Measurements from ENCODE around the gene NOSIP.

The NOSIP gene

DNA sequence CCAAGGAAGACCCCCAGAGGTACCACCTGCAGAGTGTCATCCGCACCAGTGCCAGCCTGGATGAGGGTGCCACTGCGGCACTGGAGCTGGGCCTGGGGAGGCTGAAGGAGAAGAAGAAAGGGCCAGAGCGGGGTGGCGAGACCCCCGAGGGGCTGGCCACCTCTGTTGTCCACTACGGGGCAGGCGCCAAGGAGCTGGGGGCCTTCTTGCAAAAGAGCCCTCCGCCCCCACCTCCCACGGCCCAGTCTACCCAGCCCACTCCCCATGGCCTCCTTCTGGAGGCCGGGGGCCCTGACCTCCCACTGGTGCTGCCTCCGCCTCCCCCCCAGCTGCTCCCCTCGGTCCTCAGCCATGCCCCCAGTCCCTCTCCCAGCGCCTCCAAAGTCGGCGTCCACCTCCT lies 16.1 kb upstream of the NOSIP start:
- no peak for DNase-seq
- intact Hi-C loops (cut with DNase I), result loop anchor here (10.0 kb wide), 1 partner anchor 68 kb away; the partner anchor contains the start of genes BCL2L12 and IRF3

DNA sequence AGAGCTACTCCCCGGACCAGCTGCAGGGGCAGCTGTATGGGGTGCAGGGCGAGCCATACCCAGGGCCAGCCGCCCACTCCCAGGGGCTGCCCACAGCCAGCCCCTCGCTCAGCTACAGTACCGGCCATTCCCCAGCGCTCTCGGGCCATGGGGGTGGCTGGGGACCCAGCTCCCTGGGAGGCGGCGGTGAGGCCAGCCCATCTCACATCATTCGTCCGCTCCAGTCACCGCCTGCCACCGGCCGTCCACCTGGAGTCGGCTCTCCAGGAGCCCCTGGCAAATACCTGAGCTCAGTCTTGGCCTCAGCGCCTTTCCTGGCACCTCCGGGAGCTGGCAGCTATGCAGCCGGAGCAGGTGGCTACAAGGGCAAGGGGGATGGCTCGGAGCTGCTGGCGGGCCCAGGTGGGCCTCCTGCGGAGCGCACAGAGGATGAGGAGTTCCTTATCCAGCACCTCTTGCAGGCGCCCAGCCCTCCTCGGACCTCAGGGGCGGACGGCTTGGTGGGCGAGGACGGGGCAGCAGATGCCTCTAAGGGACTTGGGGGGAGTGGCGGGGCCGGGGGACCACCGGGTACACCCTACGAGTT lies 15.6 kb upstream of the NOSIP start:
- DNase-seq, result no peak
- intact Hi-C loops (cut with DNase I), result loop anchor here (10.0 kb wide), 1 partner anchor 69 kb away; the partner anchor contains the start of genes BCL2L12 and IRF3

DNA sequence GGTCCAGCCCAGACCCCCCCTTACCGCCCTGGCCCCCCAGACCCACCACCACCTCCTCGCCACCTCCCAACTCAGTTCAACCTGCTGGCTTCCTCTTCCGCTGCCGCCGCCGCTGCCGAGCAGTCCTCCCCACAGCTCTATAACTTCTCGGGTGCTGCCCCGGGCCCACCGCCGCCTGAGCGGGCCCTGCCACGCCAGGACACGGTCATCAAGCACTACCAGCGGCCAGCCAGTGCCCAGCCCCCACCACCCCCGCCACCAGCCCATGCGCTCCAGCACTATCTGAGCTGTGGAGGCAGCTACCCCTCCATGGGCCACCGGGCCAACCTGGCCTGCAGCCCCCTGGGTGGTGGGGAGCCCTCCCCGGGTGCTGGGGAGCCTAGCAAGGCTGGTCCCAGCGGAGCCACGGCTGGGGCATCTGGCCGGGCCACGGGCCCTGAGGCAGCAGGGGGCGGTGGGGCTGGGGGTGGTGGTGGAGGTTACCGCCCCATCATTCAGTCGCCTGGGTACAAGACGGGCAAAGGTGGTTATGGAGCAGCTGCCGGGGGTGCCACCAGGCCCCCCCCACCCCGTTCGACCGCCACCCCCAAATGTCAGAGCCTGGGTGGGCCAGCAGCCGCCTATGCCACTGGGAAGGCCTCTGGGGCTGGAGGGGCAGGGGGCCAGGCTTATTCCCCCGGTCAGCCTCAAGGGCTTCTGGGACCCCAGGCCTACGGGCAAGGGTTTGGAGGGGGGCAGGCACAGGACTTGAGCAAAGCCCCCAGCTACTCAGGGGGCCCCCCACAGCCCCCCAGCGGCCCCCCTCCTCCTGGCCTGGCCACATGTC lies 14.8 kb upstream of the NOSIP start:
- no peak for DNase-seq
- intact Hi-C loops (cut with DNase I), result loop anchor here (5.0 to 10.0 kb wide), 2 partner anchors 42 to 70 kb away; partner anchors contain the start of genes BCL2L12 and IRF3

DNA sequence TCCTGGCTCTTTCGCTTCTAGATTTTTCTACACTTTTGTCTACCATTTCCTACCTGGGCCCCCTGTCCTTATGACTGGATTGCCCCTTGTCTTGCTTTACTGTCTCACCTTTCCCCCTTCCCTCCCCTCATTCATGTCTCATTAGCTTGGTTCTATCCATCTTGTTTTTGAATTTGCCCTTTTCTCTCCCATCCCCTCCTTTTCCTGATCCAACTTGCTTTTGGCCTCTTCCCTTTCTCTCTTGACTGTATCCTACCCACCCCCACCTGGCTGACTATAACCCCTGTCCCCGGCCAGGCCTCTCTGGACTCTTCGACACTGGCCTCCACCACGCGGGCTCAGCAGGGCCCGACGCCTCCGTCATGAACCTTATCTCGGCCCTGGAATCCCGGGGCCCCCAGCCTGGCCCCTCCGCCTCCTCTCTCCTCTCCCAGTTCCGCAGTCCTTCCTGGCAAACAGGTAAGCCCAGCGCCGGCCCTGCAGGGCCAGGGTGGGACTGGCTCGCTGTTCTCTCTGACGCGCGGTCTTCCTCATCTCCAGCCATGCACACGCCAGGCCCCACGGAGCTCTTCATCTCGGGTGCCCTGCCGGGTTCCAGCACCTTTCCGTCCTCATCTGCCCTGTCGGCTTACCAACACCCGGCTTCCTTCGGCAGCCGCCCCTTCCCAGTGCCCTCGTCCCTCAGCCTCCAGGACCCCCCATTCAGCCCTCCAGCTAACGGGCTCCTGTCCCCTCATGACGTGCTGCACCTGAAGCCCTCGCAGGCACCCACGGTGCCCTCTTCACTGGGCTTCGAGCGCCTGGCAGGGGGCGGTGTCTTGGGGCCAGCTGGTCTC lies 14.0 kb upstream of the NOSIP start:
- no peak for DNase-seq
- intact Hi-C loops (cut with DNase I), result loop anchor here (5.0 to 10.0 kb wide), 2 partner anchors 43 to 70 kb away; partner anchors contain the start of genes BCL2L12 and IRF3

DNA sequence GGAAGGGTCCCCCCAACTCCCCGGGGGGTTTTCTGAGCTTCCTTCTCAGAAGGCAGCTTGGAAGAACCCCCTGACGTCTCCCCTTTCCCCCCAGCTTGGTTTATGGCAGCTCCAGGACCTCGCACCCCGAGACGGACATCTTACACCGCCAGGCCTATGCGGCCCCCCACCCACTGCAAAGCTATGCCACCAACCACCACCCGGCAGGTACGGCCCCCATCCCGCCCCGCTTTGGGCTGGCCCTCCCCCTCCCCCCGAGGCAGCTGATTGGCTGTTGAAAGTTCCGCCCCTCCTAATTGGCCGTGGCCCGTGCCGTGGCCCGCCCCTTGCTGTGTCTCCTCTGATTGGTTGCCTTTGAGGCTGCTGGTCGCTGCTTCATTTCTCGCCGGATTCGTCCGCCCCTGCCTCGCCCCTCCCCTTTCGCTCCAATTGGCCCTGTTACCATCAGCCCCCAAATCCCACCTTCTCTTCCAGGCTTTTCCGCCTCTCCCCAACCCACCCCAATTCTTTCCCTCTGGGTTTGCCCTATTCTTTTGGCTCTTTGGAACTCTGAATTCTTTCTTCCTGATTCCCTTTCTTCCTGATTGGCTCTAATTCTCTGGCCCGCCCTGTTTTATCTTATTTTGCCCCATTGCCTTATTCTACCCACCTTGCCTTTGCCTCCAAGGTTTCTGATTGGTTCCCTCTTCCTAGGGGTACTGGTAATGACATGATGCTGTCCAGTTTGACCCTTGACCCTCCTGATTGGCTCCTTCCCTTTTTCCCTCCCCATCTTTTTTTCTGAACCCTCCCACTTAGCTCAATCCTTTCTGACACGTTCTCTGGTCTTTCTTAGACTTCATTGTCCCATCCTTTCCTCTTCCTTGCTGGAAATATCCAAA lies 13.1 kb upstream of the NOSIP start:
- intact Hi-C loops (cut with DNase I), result loop anchor here (5.0 to 10.0 kb wide), 2 partner anchors 44 to 71 kb away; partner anchors contain the start of genes BCL2L12 and IRF3
- DNase-seq, result peak; percentile 93 to 98 (median 96)

DNA sequence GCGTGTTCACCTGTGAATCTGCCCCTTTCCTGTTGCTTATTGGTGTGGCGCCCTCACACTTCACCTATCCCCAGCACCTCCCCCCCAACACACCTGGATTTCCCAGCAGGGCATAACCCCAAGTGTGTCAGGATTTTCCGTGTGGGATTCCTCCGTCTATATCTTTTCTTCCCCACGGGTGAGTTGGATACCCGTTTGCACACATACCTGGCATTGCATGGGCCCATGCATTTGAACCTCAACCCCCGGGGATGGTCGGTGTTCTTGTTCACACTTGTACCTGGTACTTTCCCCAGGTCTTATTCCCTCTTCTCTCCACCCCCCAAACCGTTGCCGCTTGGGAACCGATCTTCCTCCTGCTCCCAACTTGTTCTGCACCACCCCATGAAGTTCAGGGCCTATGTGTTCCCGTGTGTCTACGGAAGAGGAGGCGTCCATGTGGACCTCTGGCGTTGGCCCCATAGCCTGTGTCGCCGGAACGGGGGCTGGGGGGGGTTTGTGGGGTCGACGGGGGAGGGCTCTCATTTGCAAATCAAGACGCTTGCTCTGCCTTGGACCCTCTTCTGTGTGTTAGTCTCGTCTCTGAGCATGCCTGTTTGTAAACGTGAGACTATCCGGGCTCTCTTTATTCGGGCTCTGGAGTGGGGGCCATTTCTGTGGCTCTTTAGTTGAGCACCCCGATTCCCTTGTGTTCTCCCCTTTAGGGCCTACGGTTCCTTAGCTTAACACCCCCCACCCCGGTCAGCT lies 12.3 kb upstream of the NOSIP start:
- DNase-seq, result peak in 8 of 42 donors; percentile 14 to 45 (median 20)
- intact Hi-C loops (cut with DNase I), result loop anchor here (5.0 to 10.0 kb wide), 2 partner anchors 45 to 72 kb away; partner anchors contain the start of genes BCL2L12 and IRF3

DNA sequence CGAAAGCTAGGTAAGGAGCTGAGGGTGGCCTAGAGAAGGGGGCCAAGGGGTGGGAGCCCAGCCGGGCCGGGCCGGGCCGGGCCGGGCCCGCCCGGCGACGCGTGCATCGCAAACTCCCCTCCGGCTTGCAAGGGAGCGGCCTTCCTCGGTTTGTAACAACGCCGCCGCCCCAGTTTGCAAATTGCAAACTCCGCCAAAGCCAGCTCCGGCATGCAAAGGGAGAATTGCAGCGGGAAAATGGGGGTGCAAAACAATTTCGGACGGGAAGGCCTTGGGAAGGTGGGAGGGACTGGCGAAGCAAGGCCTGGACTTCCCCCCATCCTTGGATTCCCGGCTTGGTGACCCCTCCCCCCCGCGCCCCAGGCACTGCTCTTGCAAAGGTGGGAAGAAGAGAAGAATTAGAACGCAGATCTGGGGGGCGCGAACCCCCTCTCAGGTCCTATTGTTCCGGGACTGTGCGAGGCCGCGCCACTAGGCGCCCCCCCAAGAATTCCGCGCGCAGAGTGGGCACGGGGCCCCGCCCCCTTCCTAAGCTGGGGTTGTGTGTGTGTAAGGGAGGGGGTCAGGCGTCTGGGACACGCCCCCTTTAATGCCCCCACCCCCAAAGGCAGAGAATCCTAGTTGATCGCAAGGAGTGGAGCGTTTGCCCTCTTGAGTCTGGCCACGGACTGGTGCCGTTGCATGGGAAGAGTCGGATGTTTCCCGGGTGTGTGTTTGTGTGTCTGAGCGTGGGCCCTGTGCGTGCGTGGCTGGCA lies 11.6 kb upstream of the NOSIP start:
- DNase-seq, result peak in 40 of 42 donors; percentile 17 to 69 (median 48)
- intact Hi-C loops (cut with DNase I), result loop anchor here (5.0 to 10.0 kb wide), 2 partner anchors 45 to 73 kb away; partner anchors contain the start of genes BCL2L12 and IRF3

DNA sequence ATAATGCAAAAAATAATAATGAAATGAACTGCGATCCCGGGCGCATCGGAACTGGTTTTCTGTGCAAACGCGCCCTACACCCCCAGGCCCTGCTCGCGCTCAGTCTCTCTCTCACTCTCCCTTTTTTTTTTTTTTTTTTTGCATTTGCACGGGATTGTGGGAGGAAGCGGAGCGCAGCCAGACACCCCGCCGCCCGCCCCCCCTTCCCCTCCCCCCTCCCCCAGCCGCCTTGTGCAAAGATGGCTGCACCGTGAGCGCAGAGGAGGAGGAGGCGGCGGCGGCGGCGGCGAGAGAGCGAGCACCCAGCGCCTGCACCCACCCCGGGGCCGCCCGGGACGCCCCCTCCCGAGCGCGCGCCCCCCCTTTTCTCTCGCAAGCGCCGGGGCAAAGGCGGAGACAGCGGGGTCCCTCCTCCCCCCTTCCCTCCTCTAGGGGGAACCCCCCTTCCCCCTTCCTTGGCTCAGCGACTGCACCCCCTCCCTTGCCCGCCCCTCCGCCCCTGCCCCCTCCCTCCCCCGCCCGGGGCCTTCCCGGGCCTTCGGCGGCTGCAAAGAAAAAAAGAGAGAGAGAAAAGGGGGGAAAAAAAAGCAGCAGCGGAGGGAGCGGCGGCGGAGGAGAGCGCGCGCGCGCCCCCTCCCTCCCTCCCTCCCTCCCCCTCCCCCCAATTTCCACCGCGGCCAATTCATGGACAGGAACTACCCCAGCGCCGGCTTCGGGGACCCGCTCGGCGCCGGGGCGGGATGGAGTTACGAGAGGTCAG lies 10.8 kb upstream of the NOSIP start, which contains the start of gene PRR12:
TSS of gene PRR12 (plus strand) at position 212 of the 760 bp plus-strand sequence. CDS start at position 685, 473 bp downstream.
- DNase-seq, result peak in 41 of 42 donors; percentile 43 to 87 (median 71)
- intact Hi-C loops (cut with DNase I), result loop anchor here (5.0 to 10.0 kb wide), 2 partner anchors 46 to 74 kb away; partner anchors contain the start of genes BCL2L12 and IRF3

DNA sequence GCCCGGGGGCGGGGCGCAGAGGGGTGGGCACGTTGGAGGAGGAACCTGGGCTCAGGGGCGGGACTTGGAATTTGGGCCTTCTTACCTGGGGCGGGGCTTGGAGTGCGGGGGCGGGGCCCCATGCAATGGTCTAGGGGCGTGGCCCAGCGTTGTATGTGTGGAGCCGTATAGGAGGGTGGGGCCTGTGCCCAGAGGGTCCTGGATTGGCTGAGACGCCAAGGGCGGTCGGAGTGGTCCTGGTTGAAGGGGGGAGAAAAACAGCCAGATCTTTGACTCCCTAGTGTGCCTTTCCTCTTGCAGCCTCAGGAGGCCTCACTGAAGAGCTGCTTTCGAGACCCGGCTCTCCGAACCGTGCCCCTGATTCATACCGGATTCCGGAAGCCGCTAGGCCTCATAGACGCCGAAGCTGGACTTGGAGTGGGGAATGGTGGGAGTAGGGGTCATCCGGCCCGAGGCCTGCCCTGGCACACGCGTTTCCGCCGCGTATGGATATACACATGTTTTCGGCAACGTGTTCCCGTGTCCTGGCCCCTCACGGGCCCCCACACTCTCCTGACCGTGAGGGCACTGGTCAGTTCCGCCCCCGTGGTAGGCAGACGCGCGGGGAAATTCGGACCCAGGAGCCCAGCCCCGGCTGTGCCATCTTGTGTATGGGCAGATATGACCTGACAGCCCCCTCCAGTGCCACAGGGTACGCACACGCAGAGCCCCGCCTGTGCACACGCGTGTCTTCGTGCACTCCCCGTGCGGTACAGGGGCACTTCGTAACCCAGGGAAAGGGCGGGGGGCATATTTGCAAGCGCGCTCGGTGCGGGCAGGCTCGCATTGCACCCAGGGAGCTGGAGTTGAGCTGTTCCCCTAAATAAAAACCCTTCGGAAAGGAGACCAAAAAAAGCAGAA lies 10.0 kb upstream of the NOSIP start:
- DNase-seq, result peak; percentile 77 to 98 (median 92)
- intact Hi-C loops (cut with DNase I), result loop anchor here (5.0 to 10.0 kb wide), 2 partner anchors 47 to 74 kb away; partner anchors contain the start of genes BCL2L12 and IRF3

DNA sequence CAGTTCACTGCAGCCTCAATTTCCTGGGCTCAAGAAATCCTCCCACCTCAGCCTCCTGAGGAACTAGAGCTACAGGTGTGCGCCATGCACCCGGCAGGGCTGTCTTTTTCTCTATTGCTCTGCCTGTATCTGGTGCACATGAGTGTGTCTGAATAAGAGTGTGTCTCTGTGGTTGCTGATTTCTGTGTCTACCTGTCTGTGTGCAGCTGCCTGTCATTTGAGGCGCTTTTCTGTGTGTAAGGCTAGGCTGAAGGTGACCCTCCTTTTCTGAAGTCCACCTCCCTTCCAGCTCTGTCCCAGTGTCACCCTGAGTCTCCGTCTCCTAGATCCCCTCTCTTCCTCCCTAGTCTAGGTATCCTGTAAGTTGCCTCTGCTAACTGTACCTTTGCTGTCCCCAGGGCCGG lies 9.1 kb upstream of the NOSIP start:
- no peak for DNase-seq
- intact Hi-C loops (cut with DNase I), result no loop called here

DNA sequence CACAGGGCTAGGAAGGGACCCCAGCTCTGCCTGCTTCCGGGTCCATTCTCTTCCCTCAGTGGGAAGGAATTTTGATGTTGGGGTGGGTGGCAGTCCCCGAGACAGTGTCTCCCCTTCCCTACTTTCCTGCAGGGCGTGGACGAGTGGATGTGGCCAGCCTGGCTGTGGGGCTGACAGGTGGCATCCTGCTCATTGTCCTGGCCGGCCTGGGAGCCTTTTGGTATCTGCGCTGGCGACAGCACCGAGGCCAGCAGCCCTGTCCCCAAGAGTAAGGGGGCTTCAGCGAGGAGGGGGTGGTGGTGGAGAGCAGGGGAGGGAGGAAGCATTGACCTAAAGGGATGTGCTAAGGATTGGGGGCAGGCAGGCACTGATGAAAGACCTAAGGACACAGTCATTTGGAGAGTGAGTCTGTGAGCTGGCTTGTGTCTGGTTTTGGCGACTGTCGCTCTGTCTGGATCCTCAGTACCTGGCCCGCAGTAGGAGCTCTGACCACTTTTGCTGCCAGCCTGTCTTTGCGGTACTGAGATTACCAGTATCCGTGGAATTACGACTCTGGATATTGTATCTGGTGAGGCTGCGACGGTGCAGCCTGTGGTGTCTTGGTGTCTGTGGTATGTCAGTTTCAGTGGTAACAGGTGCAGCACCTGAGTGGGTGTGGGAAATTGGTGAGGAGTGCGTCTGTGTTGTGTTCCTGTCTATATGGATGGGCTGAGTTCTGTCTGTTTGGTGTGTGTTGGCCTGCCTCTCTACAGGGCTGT lies 8.2 kb upstream of the NOSIP start:
- no peak for DNase-seq
- intact Hi-C loops (cut with DNase I), result no loop called here

DNA sequence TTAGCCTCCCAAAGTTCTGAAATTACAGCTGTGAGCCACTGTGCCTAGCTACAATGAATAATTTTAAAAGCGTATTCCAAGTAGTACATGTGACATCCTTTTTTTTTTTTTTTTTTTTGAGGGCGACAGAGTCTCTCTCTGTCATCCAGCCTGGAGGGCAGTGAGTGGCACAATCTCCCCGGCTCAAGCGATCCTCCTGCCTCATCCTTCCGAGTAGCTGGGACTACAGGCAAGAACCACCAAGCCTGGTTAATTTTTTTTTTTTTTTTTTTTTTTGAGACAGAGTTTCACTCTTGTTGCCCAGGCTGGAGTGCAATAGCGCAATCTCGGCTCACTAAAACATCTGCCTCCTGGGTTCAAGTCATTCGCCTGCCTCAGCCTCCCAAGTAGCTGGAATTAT lies 6.9 kb upstream of the NOSIP start:
- no peak for DNase-seq
- intact Hi-C loops (cut with DNase I), result no loop called here

DNA sequence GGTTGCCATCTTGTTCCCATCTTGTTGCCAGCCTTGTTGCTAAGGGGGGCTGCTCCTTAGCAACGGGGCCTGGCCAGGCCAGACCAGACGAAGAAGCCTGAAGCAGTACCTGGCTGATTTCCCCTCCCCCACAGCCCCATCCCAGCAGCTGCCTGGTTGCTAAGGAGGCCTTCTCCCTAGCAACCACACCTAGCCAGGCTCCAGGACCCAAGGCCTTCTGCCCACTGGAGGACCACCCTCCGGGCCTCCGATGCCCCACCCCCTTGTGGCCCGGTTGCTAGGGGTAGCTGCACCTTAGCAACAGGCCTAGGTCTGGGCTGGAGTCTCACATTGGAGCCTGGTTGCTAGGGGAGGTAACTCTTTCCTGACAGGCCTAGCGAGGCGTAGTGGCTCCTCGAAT lies 4.7 kb upstream of the NOSIP start:
- intact Hi-C loops (cut with DNase I), result no loop called here
- peak in 10 of 42 donors; percentile 8 to 52 (median 29) for DNase-seq

DNA sequence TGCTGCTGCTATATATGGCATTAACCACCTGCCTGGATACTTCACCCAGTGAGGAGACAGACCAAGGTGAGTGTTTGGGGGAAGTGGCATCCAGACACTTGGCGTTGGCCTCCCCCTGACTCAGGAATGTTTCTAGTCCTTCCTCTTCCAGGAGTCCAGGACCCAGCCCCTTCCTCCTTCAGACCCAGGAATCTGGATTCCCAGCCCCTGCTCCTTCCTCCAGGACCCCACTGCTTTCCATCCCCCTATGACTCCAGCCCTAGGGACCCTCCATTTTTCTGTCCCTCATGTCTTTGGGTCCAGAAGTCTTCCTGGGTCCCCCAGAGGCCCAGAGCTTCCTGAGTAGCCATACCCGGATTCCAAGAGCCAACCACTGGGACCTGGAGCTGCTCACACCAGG lies 2.9 kb upstream of the NOSIP start:
- intact Hi-C loops (cut with DNase I), result no loop called here
- no peak for DNase-seq
